Activated CD4-positive, alpha-beta memory T cell treated with anti-CD3 and anti-CD28 coated beads, Interleukin-2, amount 10 ng/mL, durations not matched to agents 7 days and 5 days (primary cell): ENCODE measurements around the gene PDE4D. TPM values are rescaled to one million over a fixed set of nuclear protein-coding genes. Genes with fewer than 3 reads are reported as not detected.

Experiments used
- CTCF ChIA-PET: fragments of 350-600 bp; sonication (Branson Sonifier 250); formaldehyde crosslinking; loops from one replicate; lab custom pipeline; 2021; ENCODE audit warnings: antibody characterized with exemption, inconsistent platforms; lab: Charles Lee
- POLR2A ChIA-PET: fragments of 350-600 bp; sonication (Branson Sonifier 250); formaldehyde crosslinking; loops from one replicate; lab custom pipeline; 2021; ENCODE audit warnings: antibody characterized with exemption; lab: Charles Lee
- DNase-seq: peaks from one replicate; pipeline ENCODE4 v3.0.0-alpha.2; 2020
- H3K27ac Mint-ChIP-seq: one replicate; pipeline ENCODE4 v1.8.0; 2021; ENCODE audit warnings: mild to moderate bottlenecking, mixed read lengths
- H3K27me3 Mint-ChIP-seq: one replicate; pipeline ENCODE4 v1.8.0; 2021; ENCODE audit warnings: mixed read lengths
- H3K36me3 Mint-ChIP-seq: one replicate; pipeline ENCODE4 v1.8.0; 2021; ENCODE audit warnings: low read depth, mixed read lengths
- H3K4me1 Mint-ChIP-seq: one replicate; pipeline ENCODE4 v1.8.0; 2021; ENCODE audit warnings: mixed read lengths
- H3K4me3 Mint-ChIP-seq: one replicate; pipeline ENCODE4 v1.8.0; 2021; ENCODE audit warnings: mild to moderate bottlenecking, mixed read lengths
- H3K9me3 Mint-ChIP-seq: one replicate; pipeline ENCODE4 v1.8.0; 2021; ENCODE audit warnings: mixed read lengths
- total RNA-seq, 2 experiments: library from RNA; stranded (reverse); gene quantifications; one replicate each; pipeline ENCODE4 v1.2.3, GENCODE V29; 2021

Gene PDE4D
- total RNA-seq, 2 experiments from 2014 or later, result 123 to 126 TPM

- no peak overlapping the region for H3K4me3 Mint-ChIP-seq
- H3K27ac Mint-ChIP-seq, result no peak overlapping the region
- H3K4me1 Mint-ChIP-seq, result no peaks in the 10 kb centered on the region
- DNase-seq, result no peak
- POLR2A ChIA-PET, result no interaction called here
- CTCF ChIA-PET, result no interaction called here
- no peaks in the 10 kb centered on the region for H3K36me3 Mint-ChIP-seq
- no peaks in the 10 kb centered on the region for H3K27me3 Mint-ChIP-seq
- H3K9me3 Mint-ChIP-seq, result no peaks in the 10 kb centered on the region
Observed at GRCh38 chr5:59544573-59544972, 349.0 kb downstream of the PDE4D start.

- no peak overlapping the region for H3K27ac Mint-ChIP-seq
- H3K27me3 Mint-ChIP-seq, result no peaks in the 10 kb centered on the region
- no peak overlapping the region for H3K4me3 Mint-ChIP-seq
- ChIA-PET POLR2A (no interaction called here), CTCF (no interaction called here)
- no peaks in the 10 kb centered on the region for H3K4me1 Mint-ChIP-seq
- no peaks in the 10 kb centered on the region for H3K9me3 Mint-ChIP-seq
- no peaks in the 10 kb centered on the region for H3K36me3 Mint-ChIP-seq
- no peak for DNase-seq
Observed at GRCh38 chr5:59543821-59544442, 349.6 kb downstream of the PDE4D start.

- DNase-seq, result no peak
- no peak overlapping the region for H3K4me3 Mint-ChIP-seq
- no peaks in the 10 kb centered on the region for H3K9me3 Mint-ChIP-seq
- H3K27me3 Mint-ChIP-seq, result no peaks in the 10 kb centered on the region
- H3K27ac Mint-ChIP-seq, result no peak overlapping the region
- no peaks in the 10 kb centered on the region for H3K4me1 Mint-ChIP-seq
- ChIA-PET POLR2A (no interaction called here), CTCF (no interaction called here)
- H3K36me3 Mint-ChIP-seq, result no peaks in the 10 kb centered on the region
Observed at GRCh38 chr5:59542851-59543820, 350.4 kb downstream of the PDE4D start.

GRCh38 chr5:59542306-59542705, 351.2 kb downstream of the PDE4D start:
- ChIA-PET CTCF (no interaction called here), POLR2A (no interaction called here)
- DNase-seq, result no peak
- no peak overlapping the region for H3K4me3 Mint-ChIP-seq
- H3K9me3 Mint-ChIP-seq, result no peaks in the 10 kb centered on the region
- H3K27me3 Mint-ChIP-seq, result no peaks in the 10 kb centered on the region
- no peaks in the 10 kb centered on the region for H3K4me1 Mint-ChIP-seq
- no peak overlapping the region for H3K27ac Mint-ChIP-seq
- no peaks in the 10 kb centered on the region for H3K36me3 Mint-ChIP-seq

- H3K27me3 Mint-ChIP-seq, result no peaks in the 10 kb centered on the region
- H3K9me3 Mint-ChIP-seq, result no peaks in the 10 kb centered on the region
- no peak overlapping the region for H3K27ac Mint-ChIP-seq
- CTCF ChIA-PET, result no interaction called here
- no peak overlapping the region for H3K4me3 Mint-ChIP-seq
- POLR2A ChIA-PET, result no interaction called here
- no peaks in the 10 kb centered on the region for H3K36me3 Mint-ChIP-seq
- no peaks in the 10 kb centered on the region for H3K4me1 Mint-ChIP-seq
- DNase-seq, result no peak
Observed at GRCh38 chr5:59540366-59540765, 353.2 kb downstream of the PDE4D start.

GRCh38 chr5:59538750-59539121, 354.8 kb downstream of the PDE4D start:
- H3K4me3 Mint-ChIP-seq, result no peak overlapping the region
- no peaks in the 10 kb centered on the region for H3K27me3 Mint-ChIP-seq
- no peaks in the 10 kb centered on the region for H3K4me1 Mint-ChIP-seq
- ChIA-PET POLR2A (no interaction called here), CTCF (interaction anchor here (0.6 kb wide), 1 partner anchor 245 kb away, joined by 3 read pairs; no protein-coding TSS in a partner anchor)
- no peaks in the 10 kb centered on the region for H3K9me3 Mint-ChIP-seq
- H3K36me3 Mint-ChIP-seq, result no peaks in the 10 kb centered on the region
- no peak for DNase-seq
- H3K27ac Mint-ChIP-seq, result no peak overlapping the region

GRCh38 chr5:59537961-59538749, 355.4 kb downstream of the PDE4D start:
- Mint-ChIP-seq H3K9me3 (no peaks in the 10 kb centered on the region), H3K36me3 (no peaks in the 10 kb centered on the region), H3K4me3 (no peak overlapping the region), H3K27ac (no peak overlapping the region), H3K4me1 (no peaks in the 10 kb centered on the region), H3K27me3 (no peaks in the 10 kb centered on the region)
- no peak for DNase-seq
- POLR2A ChIA-PET, result no interaction called here
- CTCF ChIA-PET, result interaction anchor here (0.6 kb wide), 1 partner anchor 246 kb away, joined by 3 read pairs; no protein-coding TSS in a partner anchor

GRCh38 chr5:59536875-59537274, 356.7 kb downstream of the PDE4D start:
- no peaks in the 10 kb centered on the region for H3K27me3 Mint-ChIP-seq
- no peaks in the 10 kb centered on the region for H3K9me3 Mint-ChIP-seq
- no peak overlapping the region for H3K4me3 Mint-ChIP-seq
- no peaks in the 10 kb centered on the region for H3K4me1 Mint-ChIP-seq
- POLR2A ChIA-PET, result no interaction called here
- no peaks in the 10 kb centered on the region for H3K36me3 Mint-ChIP-seq
- H3K27ac Mint-ChIP-seq, result no peak overlapping the region
- CTCF ChIA-PET, result no interaction called here
- DNase-seq, result no peak

- CTCF ChIA-PET, result no interaction called here
- H3K27ac Mint-ChIP-seq, result no peak overlapping the region
- POLR2A ChIA-PET, result no interaction called here
Observed at GRCh38 chr5:59535561-59535960, 358.0 kb downstream of the PDE4D start.

GRCh38 chr5:59533730-59534108, 359.8 kb downstream of the PDE4D start:
- DNase-seq, result no peak
- ChIA-PET CTCF (no interaction called here), POLR2A (no interaction called here)
- Mint-ChIP-seq H3K4me3 (no peak overlapping the region), H3K36me3 (no peaks in the 10 kb centered on the region), H3K27ac (no peak overlapping the region), H3K27me3 (no peaks in the 10 kb centered on the region), H3K9me3 (no peaks in the 10 kb centered on the region), H3K4me1 (no peaks in the 10 kb centered on the region)

More at GRCh38 chr5:59535561-59535960, 358.0 kb downstream of the PDE4D start:
- H3K4me1 Mint-ChIP-seq, result no peaks in the 10 kb centered on the region
- no peaks in the 10 kb centered on the region for H3K9me3 Mint-ChIP-seq
- H3K36me3 Mint-ChIP-seq, result no peaks in the 10 kb centered on the region
- DNase-seq, result no peak
- H3K4me3 Mint-ChIP-seq, result no peak overlapping the region
- H3K27me3 Mint-ChIP-seq, result no peaks in the 10 kb centered on the region

- H3K27ac Mint-ChIP-seq, result no peak overlapping the region
- H3K36me3 Mint-ChIP-seq, result no peaks in the 10 kb centered on the region
- ChIA-PET POLR2A (no interaction called here), CTCF (no interaction called here)
- no peaks in the 10 kb centered on the region for H3K4me1 Mint-ChIP-seq
- H3K4me3 Mint-ChIP-seq, result no peak overlapping the region
- H3K9me3 Mint-ChIP-seq, result no peaks in the 10 kb centered on the region
- no peak for DNase-seq
- H3K27me3 Mint-ChIP-seq, result no peaks in the 10 kb centered on the region
Observed at GRCh38 chr5:59532979-59533729, 360.4 kb downstream of the PDE4D start.

- POLR2A ChIA-PET, result no interaction called here
Observed at GRCh38 chr5:59529239-59529638, 364.3 kb downstream of the PDE4D start.

More at GRCh38 chr5:59529239-59529638, 364.3 kb downstream of the PDE4D start:
- no peak overlapping the region for H3K4me3 Mint-ChIP-seq
- H3K27me3 Mint-ChIP-seq, result no peaks in the 10 kb centered on the region
- H3K9me3 Mint-ChIP-seq, result peaks cover 1% of the 10 kb centered on the region
- CTCF ChIA-PET, result no interaction called here
- H3K27ac Mint-ChIP-seq, result no peak overlapping the region
- no peaks in the 10 kb centered on the region for H3K4me1 Mint-ChIP-seq
- no peaks in the 10 kb centered on the region for H3K36me3 Mint-ChIP-seq
- no peak for DNase-seq
